GM18511 (cell line): ENCODE data around the gene TRIM66.

Experiments
- ATAC-seq: cut with Tn5 transposase; IDR thresholded peaks from one replicate; pipeline ENCODE4 v1.9.1; 2021; ENCODE audit warnings: mild to moderate bottlenecking, moderate library complexity; ENCODE audit not compliant: unreplicated experiment

TRIM66 gene

DNA sequence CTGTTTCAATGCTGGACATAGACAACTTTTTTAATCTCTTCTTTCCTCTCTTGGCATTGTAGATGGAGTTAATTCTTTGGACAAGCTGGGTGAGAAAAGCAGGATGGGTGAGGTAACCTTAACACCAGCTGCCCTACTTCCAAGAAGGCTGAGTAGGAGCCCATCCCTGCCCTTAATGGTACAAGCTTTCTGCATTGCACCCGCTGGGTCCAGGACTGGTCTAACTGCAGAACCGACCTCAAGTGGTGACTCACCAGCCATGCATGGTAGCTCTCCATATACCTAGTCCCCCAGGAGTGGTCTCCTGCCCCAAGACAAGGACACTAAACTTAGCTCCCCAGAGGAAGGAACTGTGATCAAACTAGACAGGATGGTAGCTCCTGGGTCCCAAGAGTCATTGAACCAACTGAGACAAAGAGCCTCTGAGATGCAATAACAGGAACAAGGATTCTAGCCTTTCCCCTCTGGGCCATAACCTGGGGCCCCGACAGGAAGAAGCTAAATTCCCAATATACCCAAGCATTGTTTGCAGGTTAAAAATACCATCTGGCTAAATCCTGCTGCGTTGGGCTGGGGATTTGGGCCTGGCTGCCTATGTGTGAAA is 32.3 kb upstream of the TRIM66 start:
- no peak for ATAC-seq

DNA sequence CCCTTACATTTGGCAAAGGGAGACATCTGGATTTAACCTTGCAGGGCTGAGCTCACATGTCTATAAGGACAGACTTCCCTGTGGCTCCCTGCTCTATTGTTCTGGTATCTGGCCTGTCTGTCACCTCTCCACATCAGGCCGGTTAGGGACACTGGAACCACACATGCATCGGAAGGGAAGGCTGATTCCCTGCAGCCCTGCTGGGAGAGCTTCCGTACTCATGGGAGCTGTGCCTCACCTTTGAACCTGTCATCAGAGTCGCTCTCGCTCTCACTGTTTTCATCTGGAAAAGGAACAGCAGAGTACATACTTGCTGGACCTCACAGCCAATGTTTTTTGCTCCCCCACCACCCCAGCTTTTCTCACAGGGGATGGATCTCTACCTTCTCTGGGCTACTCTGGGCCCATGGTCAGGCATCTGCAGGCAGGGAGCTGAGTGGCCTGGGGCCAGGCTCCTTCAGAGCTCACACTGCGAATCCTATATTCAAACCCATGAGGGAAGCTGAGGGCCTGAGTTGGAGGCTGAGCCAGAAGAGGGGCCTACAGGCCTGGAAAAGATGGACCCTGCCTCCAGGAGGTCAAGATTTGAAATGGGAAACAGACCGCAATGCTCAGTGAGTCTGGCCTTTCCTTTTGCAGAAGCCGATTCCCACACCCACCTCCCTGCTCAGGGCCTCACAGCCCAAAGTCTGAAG is 31.4 kb upstream of the TRIM66 start:
- ATAC-seq: no peak

DNA sequence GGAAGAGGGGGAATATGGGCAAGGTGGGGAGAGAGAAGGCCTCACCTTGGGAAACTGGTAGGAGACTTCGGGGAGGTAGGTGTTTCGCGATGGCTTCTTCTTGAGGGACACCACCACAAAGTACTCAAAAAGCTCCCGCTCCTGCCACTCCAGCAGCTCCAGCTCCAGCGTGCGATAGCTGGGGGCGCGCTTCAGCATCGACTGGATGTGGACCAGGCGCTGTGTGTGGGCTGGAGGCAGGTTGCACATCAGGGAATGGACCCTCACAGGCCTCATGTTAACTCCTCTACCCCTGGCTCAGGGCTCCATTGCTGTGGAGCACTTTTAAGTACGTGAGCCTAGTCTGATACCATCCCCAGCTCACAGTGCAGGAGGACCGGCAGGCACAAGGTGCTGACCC is 30.0 kb upstream of the TRIM66 start:
- no peak for ATAC-seq

DNA sequence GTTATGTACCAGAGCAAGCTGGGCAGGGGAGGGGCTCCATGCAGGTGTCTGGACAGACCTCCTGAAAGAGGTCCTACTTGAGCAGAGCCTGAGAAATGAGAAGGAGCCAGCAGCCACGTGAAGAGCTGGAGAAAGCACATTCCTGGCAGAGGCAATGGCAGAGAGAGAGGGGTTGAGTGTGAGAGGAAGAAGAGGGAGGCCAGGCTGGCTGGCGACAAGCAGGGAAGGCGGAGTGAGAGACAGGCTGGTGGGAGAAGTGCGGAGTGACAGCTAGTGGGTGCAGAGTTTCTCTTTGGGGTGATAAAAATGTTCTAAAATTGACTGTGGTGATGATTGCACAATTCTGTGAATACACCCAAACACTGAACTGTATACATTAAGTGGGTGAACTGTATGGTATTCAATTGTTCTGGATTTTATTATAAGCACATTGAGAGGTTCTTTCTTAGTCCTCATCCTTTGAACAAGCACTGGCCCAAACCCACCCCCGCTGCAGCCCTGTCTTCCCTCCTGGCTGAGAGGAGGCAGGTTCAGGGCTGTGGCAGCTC is 29.5 kb upstream of the TRIM66 start:
- ATAC-seq: no peak

DNA sequence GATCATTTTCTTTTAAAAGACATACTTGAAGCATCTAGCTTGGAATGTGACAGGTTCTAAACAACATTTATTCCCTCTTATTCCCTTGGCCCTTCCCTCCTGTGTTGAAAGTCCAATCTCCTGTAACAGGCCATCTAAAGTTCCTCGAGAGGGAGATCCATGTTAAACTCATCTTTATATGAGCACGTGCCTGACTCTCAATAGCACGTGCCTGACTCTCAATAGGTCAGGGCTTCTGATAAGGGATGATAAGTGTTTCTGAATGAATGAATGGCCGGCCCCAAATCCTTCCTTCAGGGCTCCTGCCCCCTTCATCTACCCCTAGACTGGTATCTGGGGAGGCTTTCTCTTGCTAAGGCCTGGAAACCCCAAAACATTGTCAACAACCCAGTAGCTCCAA is 27.3 kb upstream of the TRIM66 start:
- ATAC-seq: no peak

DNA sequence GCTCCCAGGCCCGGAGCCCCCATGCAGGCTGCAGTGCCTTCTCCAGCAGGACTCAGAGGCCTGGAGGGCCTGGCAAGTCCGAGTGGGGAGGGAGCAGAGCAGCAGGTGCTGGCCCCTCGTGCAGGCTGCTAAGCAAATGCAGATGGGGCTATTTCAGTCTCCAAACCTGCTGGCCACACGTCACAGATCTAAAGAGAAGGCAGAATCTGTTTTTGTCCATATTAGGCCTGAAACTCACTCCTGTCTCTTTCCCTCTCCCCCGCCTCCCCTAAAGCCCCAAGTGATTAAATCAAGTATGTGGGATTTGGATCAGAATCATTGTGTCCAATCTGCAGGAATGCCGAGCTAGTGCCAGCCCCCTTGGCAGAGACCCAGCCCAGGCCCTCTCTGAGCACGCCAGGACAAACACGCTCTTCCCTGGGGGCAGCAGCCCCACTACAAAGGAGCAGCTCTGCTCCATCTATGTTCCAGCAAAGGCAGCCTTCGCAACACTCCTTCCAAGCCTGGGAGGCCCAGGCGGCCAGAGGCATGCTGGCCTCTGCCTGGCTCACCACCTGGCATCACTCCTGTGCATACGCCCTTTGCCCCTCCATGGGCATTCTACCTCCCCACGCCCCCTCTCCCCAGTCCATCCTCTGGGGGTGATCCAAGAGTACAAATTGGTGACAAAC is 26.7 kb upstream of the TRIM66 start:
- no peak for ATAC-seq

DNA sequence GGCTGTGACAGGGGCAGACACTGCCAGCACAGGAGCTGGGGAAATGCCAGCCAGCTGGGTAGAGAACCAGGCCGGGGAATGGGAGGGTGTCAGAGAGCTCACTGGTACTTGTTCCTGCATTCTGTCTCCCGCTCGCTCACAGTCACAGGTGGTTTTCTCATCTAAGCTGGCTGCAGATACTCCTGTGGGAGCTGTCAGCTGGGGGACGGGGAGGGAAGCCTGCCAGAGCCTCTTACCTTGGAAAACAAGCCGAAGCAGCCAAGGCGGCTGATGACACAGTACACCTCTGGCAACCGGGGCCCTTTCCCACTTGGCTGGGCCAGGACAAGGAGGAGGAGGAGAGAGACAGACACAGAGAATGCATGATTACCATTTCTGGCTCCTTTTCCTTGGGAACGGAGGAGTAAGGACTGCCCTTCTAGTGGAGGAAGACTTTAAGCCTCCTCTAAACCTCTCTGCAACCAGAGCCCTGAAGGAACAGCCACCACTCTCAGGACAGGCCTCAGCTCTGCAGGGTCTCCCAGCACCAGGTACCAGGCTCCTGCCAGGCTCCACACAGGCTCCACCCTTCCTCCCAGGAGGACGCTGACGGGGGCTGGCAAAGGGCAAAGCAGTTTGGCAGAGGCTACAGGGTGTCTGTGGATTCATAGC is 25.2 kb upstream of the TRIM66 start:
- no peak for ATAC-seq

DNA sequence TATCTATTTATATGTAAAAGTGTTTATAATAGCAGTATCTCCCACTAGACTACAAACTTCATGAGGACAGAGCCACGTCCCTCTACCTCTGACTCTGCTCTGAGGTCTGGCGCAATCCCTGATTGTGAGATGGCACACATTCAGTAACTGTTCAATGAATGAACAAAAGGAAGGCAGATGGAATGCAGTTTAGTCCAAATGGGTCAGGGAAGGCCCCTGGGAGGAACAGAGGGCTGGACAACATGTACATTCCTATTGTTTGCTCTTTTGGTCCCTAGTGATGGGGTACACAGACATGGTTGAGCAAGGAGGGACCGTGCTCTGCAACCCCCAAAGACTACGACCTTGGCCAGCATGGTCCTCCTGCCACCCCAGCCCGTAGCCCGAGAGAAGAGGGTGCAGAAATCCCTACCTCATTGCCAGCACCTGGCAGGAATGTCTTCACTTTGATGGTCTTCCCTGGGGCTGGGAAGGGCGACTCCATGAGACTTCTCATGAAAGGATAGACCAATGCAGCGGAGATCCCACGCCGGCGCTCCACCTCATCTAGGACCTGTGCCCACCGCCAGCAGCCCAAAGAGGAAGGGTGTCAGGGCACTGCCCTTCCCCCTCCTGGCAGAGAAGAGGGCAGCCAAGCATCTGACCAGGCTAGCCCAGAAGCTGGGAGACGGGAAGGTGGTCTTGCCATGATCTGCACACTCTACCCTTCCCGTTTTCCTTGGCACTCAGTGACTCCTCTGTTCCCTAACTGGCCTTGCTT is 24.4 kb upstream of the TRIM66 start:
- ATAC-seq: no peak

DNA sequence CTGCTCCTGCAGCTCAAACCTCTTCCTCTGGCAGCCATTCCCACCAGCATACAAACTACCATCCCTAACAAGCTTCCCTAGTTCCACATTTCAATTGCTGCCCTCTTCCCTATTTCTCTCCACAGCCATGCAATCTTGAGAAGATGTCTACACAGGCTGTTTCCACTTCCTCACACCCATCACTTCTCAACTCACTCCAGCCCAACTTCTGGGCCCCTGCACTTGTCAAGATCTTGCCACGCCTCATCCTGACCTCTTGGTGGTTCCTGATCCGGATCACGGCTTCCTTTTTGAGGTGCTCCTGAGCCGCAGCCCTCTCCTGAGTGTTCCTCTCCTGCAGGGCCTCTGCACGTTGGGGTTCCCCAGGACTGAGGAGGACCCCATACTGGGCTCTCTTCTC is 22.7 kb upstream of the TRIM66 start:
- ATAC-seq: no peak

DNA sequence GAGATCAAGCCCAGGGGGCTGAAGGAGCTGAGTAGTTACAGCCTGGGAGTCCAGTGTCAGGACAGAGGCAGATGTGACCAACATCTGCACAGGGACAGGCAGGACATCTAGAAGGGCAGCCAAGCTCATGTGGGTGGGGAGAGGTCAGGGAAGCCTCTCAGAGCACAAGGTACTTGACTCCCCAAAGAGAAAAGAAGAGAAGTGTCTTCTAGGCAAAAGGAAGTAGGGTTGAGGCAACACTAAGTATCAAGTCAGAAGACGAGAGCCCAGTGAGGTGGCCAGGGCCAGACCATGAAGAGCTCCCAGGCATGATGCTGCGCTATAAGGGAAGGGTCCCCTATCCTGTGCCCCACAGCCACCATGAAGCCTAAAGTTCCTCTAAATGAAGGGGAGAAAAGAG is 21.7 kb upstream of the TRIM66 start:
- no peak for ATAC-seq

DNA sequence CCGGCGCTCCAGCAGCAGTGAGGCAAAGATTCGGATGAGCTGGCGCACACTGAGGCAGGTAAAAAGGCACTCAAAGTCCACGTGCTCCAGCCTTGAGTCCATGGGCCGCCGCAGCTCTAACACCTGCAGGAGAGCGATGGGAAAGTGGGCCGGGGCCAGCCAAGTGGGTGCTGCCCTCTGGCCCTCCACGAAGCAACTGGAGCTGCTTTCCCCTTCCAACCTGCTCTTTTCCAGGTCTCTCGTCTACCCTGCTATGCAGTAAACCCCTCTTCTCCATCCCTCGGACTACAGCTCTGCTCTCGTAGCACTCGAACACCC is 20.1 kb upstream of the TRIM66 start:
- no peak for ATAC-seq

DNA sequence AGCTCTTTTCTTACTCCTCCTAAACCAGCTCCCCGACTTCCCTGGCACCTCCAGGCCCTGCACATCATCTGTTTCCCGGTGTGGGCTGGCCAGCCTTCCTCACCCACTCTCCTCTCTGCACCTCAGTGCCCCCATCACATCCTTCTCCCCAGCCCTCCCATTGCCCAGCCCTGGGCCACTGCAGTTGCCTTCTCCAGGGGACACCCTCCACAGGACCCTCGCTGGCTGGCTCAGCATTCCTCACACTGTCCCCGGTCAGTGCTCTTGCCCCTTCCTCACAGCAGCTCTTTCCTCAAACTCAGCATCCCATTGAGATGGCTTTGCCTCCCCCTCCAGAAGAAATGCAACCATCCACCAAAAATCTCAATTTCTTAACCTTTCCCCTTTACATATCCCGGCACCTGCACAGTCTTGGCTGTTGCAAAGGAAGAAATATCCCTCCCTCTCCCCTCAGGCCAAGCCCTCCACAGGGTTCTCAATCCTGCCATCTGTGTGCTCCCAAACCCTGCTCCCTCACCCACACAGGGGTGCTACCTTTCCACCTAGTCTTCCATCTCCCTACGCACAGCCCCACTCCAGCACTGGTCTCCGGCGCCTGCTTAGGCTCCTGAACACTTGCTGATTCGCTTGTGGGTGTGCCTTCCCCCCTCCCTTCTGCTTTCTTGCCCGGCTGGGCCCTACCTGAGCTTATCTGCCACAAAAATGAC is 19.6 kb upstream of the TRIM66 start:
- no peak for ATAC-seq

DNA sequence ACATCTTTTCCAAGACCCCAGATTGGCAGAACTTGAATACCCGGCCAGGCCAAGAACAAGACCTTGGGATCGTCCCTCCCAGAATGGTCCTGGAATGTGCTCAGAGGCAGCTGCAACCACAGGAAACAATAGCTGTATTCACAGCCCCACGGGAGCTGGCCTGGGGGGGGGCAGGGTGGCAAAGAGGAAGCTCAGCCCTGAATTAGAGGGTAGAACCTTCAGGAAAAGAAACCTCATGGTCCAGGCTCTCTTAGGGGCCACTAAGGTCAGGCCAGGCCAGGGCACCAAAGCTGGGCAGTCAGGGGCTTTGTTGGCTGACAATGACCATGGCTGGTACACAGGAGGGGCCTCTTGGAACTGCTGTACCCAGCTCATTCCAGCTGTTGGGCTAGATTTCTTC is 17.4 kb upstream of the TRIM66 start:
- ATAC-seq: no peak

DNA sequence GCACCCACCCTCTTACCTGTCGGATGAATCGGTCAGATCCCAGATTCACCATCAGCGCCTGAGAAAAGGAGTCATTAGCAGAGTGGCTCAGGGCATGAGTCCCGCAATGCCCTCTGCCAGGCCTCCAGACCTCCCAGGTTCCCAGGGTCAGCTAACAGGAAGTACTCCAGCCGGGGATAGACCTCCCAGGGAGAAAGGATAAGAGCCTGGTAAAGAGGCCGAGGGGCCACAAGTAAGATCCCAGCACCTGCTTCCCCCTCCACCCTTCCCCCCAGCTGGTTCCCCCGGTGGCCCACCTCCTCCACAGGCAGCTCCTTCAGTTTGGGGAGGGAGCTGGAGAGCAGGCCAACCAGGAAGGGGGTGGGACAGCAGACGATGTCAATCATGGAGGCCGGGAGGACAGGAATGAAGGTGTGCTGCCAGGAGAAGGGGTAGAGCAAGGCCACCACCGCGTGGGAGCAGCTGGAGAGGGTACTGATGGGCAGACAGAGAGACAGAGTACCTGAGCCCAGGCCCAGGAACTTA is 16.5 kb upstream of the TRIM66 start:
- no peak for ATAC-seq

DNA sequence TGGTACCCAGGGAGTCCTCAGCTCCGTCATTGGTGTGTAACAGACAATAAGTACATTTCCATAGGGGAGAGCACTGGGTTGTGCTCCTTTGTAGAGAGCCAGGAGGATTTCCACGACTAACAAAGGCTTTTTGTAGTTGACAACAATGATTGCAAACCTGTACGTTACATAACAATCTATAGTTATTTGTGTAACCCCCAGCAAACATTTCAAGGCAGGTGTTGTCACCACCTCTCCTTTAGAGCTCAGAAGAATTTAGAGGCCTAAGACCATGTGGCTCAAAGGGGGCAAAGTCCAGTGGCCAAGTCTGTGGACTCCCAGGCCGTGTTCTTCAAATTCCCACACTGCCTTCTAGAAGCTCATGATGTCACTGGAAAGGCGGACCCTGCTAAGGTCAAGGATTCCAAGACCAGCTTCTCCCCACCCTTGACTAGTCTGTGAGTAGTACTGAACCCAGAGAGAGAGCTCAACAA is 15.9 kb upstream of the TRIM66 start:
- no peak for ATAC-seq

DNA sequence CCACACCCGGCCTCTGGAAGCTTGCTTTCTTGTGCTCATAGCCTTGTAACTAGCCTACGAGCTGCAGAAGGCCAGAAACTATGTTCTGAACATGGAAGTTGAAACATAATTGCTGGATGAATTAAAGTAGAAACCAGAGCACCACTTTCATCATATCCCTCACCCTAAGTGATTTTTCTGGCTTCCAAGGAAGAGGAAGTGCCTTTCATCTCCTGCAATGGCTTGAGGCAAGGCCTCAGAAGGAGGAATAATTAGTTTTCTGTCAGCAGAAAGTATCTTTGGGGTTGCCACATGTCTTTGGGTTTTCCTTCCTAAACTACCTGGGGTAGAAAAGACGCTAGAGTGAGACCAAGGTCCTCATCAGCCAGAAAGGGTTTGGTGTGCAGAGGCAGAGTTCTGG is 14.6 kb upstream of the TRIM66 start:
- no peak for ATAC-seq

DNA sequence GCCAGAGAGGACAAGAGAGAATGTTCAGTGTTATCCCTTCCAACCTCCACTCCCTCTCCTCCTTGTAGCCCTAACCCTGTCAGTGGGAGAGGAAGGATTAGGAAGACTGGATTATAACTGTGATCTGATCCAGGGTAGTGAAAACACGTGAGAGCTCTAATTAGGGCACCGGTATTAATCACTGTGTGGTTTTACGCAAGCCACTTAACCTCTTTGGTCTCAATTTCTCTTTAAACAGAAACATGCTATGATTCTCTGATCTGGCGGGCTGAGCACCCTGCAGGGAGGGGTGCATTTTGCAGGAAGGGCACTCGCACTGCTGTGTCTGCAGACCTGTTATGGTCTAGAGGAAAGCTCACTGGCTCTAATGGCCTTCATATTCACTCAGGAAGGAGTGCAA is 11.7 kb upstream of the TRIM66 start:
- ATAC-seq: no peak

DNA sequence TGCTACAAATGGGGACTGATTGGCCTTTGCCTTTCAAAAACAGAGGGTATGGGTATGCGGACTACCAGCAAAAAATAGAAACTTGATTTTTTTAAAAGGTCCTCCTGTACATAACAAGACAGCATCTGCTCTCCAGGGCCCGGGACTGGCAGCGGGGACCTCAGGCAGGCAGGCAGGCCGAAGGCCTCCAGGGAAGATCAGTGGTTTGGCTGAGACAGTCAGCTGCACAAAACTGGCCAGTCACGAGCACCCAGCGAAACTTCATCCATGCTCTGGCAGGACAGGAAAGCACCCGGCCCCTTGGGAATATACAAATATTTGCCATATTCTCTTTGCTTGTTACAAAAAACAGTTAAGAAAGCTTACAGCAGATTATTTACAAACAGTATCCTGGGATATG is 11.1 kb upstream of the TRIM66 start:
- ATAC-seq: no peak

DNA sequence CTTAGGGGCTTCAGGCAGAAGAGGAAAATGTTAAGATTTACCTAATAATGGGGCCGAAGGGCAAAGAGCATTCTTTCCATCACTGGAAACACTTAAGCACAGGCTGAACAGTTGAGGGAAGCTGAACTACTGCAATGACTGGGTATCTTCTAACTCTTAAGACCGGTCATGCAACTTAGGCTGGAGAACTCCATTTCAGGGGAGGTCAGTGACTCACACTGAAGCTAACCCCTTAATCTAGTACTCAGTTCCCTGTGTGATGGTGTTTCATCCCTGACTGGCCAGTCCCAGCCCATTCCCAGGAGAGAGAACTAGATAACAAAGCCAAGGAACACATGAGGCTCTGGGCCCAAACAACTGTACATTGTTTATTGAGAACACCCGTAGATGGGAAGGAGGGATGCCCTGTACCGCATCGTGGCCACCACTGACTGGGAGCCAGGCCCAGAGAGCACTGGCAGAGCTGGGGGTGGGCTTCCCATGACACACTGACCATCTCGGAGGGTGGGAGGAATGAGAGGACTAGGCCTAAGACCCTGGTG is 10.6 kb upstream of the TRIM66 start:
- no peak for ATAC-seq

DNA sequence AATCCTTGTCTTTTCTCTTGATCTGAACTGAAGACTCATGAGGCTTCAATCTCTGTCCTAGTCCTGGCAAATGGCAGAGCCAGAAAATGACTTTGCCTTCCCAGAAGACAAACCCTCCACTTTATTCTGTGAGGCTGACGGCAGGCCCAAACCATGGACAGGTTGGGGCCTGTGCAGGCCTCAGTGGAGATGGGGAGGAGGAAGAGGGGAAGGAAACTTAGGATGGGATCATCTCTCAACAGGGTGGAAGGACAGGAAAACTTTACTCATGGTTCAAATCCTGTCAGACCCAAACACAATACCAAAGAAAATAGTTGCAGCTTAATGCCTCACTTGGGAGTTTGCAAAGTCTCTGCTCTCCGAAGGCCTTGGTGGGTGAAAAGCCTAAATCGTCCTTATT is 10.0 kb upstream of the TRIM66 start:
- no peak for ATAC-seq
